PC-9 (cell line): Measurements from ENCODE around the gene ATOSB.

Experiments used
- EZH2 ChIP-seq: fragments of 200-600 bp; sonication (generic); IDR thresholded peaks from 2 replicates; pipeline ENCODE4 v1.8.0; 2017; ENCODE audit warnings: antibody characterized with exemption, low read depth
- TF ChIP-seq, protein P1 (sequence below): fragments of 200-600 bp; sonication (generic); conservative IDR thresholded peaks from 2 replicates; pipeline ENCODE4 v1.6.1; 2017; ENCODE audit warnings: mixed run types, antibody characterized with exemption, mild to moderate bottlenecking, moderate library complexity

GRCh38 chr9:35135988-35136387 lies 20.3 kb upstream of the ATOSB start:
- TF ChIP-seq, protein P1, sequence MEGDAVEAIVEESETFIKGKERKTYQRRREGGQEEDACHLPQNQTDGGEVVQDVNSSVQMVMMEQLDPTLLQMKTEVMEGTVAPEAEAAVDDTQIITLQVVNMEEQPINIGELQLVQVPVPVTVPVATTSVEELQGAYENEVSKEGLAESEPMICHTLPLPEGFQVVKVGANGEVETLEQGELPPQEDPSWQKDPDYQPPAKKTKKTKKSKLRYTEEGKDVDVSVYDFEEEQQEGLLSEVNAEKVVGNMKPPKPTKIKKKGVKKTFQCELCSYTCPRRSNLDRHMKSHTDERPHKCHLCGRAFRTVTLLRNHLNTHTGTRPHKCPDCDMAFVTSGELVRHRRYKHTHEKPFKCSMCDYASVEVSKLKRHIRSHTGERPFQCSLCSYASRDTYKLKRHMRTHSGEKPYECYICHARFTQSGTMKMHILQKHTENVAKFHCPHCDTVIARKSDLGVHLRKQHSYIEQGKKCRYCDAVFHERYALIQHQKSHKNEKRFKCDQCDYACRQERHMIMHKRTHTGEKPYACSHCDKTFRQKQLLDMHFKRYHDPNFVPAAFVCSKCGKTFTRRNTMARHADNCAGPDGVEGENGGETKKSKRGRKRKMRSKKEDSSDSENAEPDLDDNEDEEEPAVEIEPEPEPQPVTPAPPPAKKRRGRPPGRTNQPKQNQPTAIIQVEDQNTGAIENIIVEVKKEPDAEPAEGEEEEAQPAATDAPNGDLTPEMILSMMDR: no peak
- TF ChIP-seq EZH2: no peak
